H1 (cell line): ENCODE data around the gene CD300LF. TPM values are rescaled to one million over a fixed set of nuclear protein-coding genes. Genes with fewer than 3 reads are reported as not detected.
A peak's percentile ranks its signal among the peaks of the same experiment; 100 is the strongest.

ENCODE experiments used
- CTCF ChIA-PET: fragments of 300-600 bp; sonication (Branson Sonifier 250); formaldehyde crosslinking; loops from one replicate; lab custom pipeline; 2021; ENCODE audit not compliant: partially characterized antibody; lab: Charles Lee
- POLR2A ChIA-PET: fragments of 300-600 bp; sonication (Branson Sonifier 250); formaldehyde crosslinking; loops from one replicate; lab custom pipeline; 2021; ENCODE audit warnings: inconsistent platforms; ENCODE audit not compliant: partially characterized antibody; lab: Charles Lee
- DNase-seq, 2 experiments: peaks; one replicate each; pipeline versions ENCODE4 v3.0.0 to v3.0.0-alpha.2; 2010 to 2022; ENCODE audit warnings: low spot score in 2 of 2, low read depth in 1 of 2, mixed read lengths in 1 of 2
- FAIRE-seq: peaks from 2 replicates; lab custom pipeline; 2011; peaks lifted over from hg19 to GRCh38; lab: Jason Lieb, UNC
- H2AFZ ChIP-seq: 2 replicates; pipeline ENCODE4 v1.8.1; 2012; ENCODE audit warnings: low read length, inconsistent platforms
- H2AK5ac ChIP-seq: 2 replicates; pipeline ENCODE4 v1.6.1; 2013; ENCODE audit warnings: low read depth, low read length
- H2BK120ac ChIP-seq: replicated peaks from 2 replicates; pipeline ENCODE3; 2013; ENCODE audit warnings: low read depth, low read length, inconsistent platforms
- H2BK12ac ChIP-seq: 2 replicates; pipeline ENCODE4 v1.6.1; 2013; ENCODE audit warnings: low read depth, low read length
- H2BK15ac ChIP-seq: 2 replicates; pipeline ENCODE4 v1.6.1; 2013; ENCODE audit warnings: low read length
- H2BK20ac ChIP-seq: 2 replicates; pipeline ENCODE4 v1.6.1; 2013; ENCODE audit warnings: low read length
- H2BK5ac ChIP-seq: 2 replicates; pipeline ENCODE4 v1.6.1; 2013; ENCODE audit warnings: low read depth, low read length
- H3K14ac ChIP-seq: 2 replicates; pipeline ENCODE4 v1.6.1; 2013; ENCODE audit warnings: inconsistent platforms; ENCODE audit not compliant: insufficient read length
- H3K18ac ChIP-seq: 2 replicates; pipeline ENCODE4 v1.6.1; 2013; ENCODE audit warnings: low read length; ENCODE audit errors: extremely low read depth
- H3K23ac ChIP-seq: 2 replicates; pipeline ENCODE4 v1.6.1; 2013; ENCODE audit warnings: inconsistent platforms; ENCODE audit not compliant: insufficient read length
- H3K23me2 ChIP-seq: 2 replicates; pipeline ENCODE4 v1.6.1; 2013; ENCODE audit warnings: low read depth, low read length
- H3K27ac ChIP-seq: 2 replicates; pipeline ENCODE4 v1.6.1; 2011; ENCODE audit warnings: low read depth, low read length, inconsistent platforms
- H3K27me3 ChIP-seq, 4 experiments: replicated peaks in 1 of 4; 1 replicate in 1 of 4; 2 replicates in 3 of 4; pipeline versions ENCODE4 v1.6.1 to v1.8.1; 2011 to 2013; ENCODE audit warnings: low read length in 3 of 4, mild to moderate bottlenecking in 3 of 4, inconsistent platforms in 2 of 4, mixed read lengths in 2 of 4, moderate library complexity in 1 of 4; ENCODE audit not compliant: control insufficient read depth in 3 of 4, insufficient read depth in 3 of 4; ENCODE audit errors: extremely low read depth in 1 of 4
- H3K36me3 ChIP-seq, 4 experiments: 2 replicates each; pipeline versions ENCODE4 v1.6.1 to v1.8.1; 2011 to 2013; ENCODE audit warnings: mild to moderate bottlenecking in 4 of 4, low read length in 3 of 4, moderate library complexity in 2 of 4, control low read depth in 1 of 4, inconsistent platforms in 1 of 4; ENCODE audit not compliant: insufficient read depth in 4 of 4, control insufficient read depth in 2 of 4
- H3K4ac ChIP-seq: replicated peaks from 2 replicates; pipeline ENCODE3; 2013; ENCODE audit warnings: low read length, low read depth, mixed read lengths, inconsistent platforms; ENCODE audit not compliant: insufficient read length
- H3K4me1 ChIP-seq, 4 experiments: replicated peaks in 1 of 4; 1 replicate in 1 of 4; 2 replicates in 3 of 4; pipeline versions ENCODE4 v1.6.1 to v1.8.1; 2011 to 2013; ENCODE audit warnings: low read length in 3 of 4, inconsistent platforms in 2 of 4, mixed read lengths in 1 of 4; ENCODE audit not compliant: insufficient read depth in 4 of 4, control insufficient read depth in 3 of 4
- H3K4me2 ChIP-seq, 2 experiments: 2 replicates each; pipeline versions ENCODE4 v1.6.1 to v1.8.1; 2011 to 2013; ENCODE audit warnings: low read depth in 2 of 2, low read length in 2 of 2, control low read depth in 1 of 2, inconsistent platforms in 1 of 2, mild to moderate bottlenecking in 1 of 2; ENCODE audit not compliant: insufficient read depth in 1 of 2
- H3K4me3 ChIP-seq, 4 experiments: fragments of 200-600, 300-600 bp in 1 of 4; sonication (generic), shearing (Covaris generic), sonication (Bioruptor Twin) in 1 of 4; 2 replicates each; pipeline versions ENCODE4 v1.5.1 to v1.8.1; 2011 to 2016; ENCODE audit warnings: low read length in 4 of 4, low read depth in 3 of 4, control low read depth in 2 of 4, inconsistent platforms in 2 of 4, mild to moderate bottlenecking in 2 of 4, mixed read lengths in 1 of 4, moderate library complexity in 1 of 4; ENCODE audit not compliant: insufficient read depth in 2 of 4; ENCODE audit errors: extremely low read depth in 1 of 4
- H3K56ac ChIP-seq: replicated peaks from 2 replicates; pipeline ENCODE3; 2013; ENCODE audit warnings: low read depth, mild to moderate bottlenecking, mixed read lengths, low read length, inconsistent platforms; ENCODE audit not compliant: insufficient read length
- H3K79me1 ChIP-seq: 2 replicates; pipeline ENCODE4 v1.6.1; 2013; ENCODE audit warnings: low read depth, low read length, control low read depth
- H3K79me2 ChIP-seq, 2 experiments: 2 replicates each; pipeline versions ENCODE4 v1.6.1 to v1.8.1; 2012 to 2013; ENCODE audit warnings: low read length in 2 of 2, mild to moderate bottlenecking in 2 of 2, inconsistent platforms in 1 of 2; ENCODE audit not compliant: insufficient read depth in 2 of 2, control insufficient read depth in 1 of 2
- H3K9ac ChIP-seq, 4 experiments: replicated peaks in 1 of 4; 1 replicate in 1 of 4; 2 replicates in 3 of 4; pipeline versions ENCODE4 v1.6.1 to v1.8.1; 2011 to 2013; ENCODE audit warnings: low read depth in 3 of 4, low read length in 3 of 4, control low read depth in 2 of 4, mild to moderate bottlenecking in 2 of 4, moderate library complexity in 2 of 4, inconsistent platforms in 1 of 4; ENCODE audit errors: extremely low read depth in 1 of 4
- H3K9me3 ChIP-seq, 2 experiments: 2 replicates each; pipeline versions ENCODE4 v1.6.1 to v1.8.1; 2012 to 2013; ENCODE audit warnings: mild to moderate bottlenecking in 2 of 2, moderate library complexity in 2 of 2, control low read depth in 1 of 2, inconsistent platforms in 1 of 2, low read depth in 1 of 2, low read length in 1 of 2, mixed read lengths in 1 of 2; ENCODE audit not compliant: insufficient read depth in 2 of 2
- H4K20me1 ChIP-seq, 2 experiments: replicated peaks in 1 of 2; 2 replicates each; pipeline versions ENCODE3 to v1.8.1; 2011 to 2013; ENCODE audit warnings: inconsistent platforms in 2 of 2, low read length in 2 of 2, mild to moderate bottlenecking in 1 of 2; ENCODE audit not compliant: insufficient read depth in 2 of 2, control insufficient read depth in 1 of 2
- H4K5ac ChIP-seq: 2 replicates; pipeline ENCODE4 v1.6.1; 2013; ENCODE audit warnings: low read length, low read depth, mixed read lengths, inconsistent platforms; ENCODE audit not compliant: insufficient read length
- H4K8ac ChIP-seq: 2 replicates; pipeline ENCODE4 v1.8.0; 2013; ENCODE audit warnings: mild to moderate bottlenecking, moderate library complexity, low read length, inconsistent platforms; ENCODE audit not compliant: insufficient read depth; ENCODE audit errors: extremely low read depth
- H4K91ac ChIP-seq: replicated peaks from 2 replicates; pipeline ENCODE3; 2013; ENCODE audit warnings: low read length, mixed read lengths, inconsistent platforms; ENCODE audit not compliant: insufficient read length
- EP300 ChIP-seq, 2 experiments: IDR thresholded peaks; 1 replicate in 1 of 2; 2 replicates in 1 of 2; pipeline ENCODE4 v1.6.1; 2011 to 2012; ENCODE audit warnings: low read depth in 2 of 2, low read length in 2 of 2, mild to moderate bottlenecking in 2 of 2, borderline replicate concordance in 1 of 2, inconsistent platforms in 1 of 2, moderate library complexity in 1 of 2
- RBBP5 ChIP-seq: IDR thresholded peaks from 2 replicates; pipeline ENCODE4 v1.7.1; 2012; ENCODE audit warnings: low read depth, mild to moderate bottlenecking, inconsistent platforms, low read length, moderate library complexity, borderline replicate concordance
- SIRT6 ChIP-seq: IDR thresholded peaks from one replicate; pipeline ENCODE4 v1.7.1; 2012; ENCODE audit warnings: low read length, inconsistent platforms
- whole genome bisulfite sequencing, 2 experiments: shearing (Covaris generic) in 1 of 2; methylation state at CpG; one replicate each; pipeline versions ENCODE4 v1.1.6 to v1.1.7; 2013 to 2015; ENCODE audit warnings: low lambda C conversion rate in 2 of 2, mixed read lengths in 2 of 2, inconsistent platforms in 1 of 2, low coverage in 1 of 2, missing lambda C conversion rate in 1 of 2; ENCODE audit not compliant: insufficient replicate concordance in 2 of 2, insufficient coverage in 1 of 2, insufficient read length in 1 of 2; ENCODE audit errors: extremely low coverage in 1 of 2, missing lambda C conversion rate in 1 of 2; 5-methylcytosine and 5-hydroxymethylcytosine counted together
- polyA plus RNA-seq, 7 experiments: library from polyadenylated mRNA; depleted of rRNA in 3 of 7; stranded (reverse) in 5 of 7; unstranded in 2 of 7; fragments of >200 nt in 5 of 7; fragments of 200-250 nt in 2 of 7; gene quantifications; 1 replicate in 5 of 7; 2 replicates in 1 of 7; 4 replicates in 1 of 7; pipeline versions ENCODE4 v1.2.1 to v1.2.3, GENCODE V29; 2011 to 2013; ENCODE audit warnings: missing spikeins in 2 of 7, mixed read lengths in 2 of 7
- total RNA-seq: library from RNA; stranded (reverse); fragmentation: NEBNext Ultra II Directional; extraction: Animal tissue kit (Norgen Biotek cat#: 25700); gene quantifications from 2 replicates; pipeline ENCODE4 v1.2.1, GENCODE V29; 2021

The CD300LF gene
- total and polyA plus RNA-seq, 2 of the 8 experiments (the other 6 are each of a cell fraction or from before 2014, with no cell fraction given) = not detected

DNA sequence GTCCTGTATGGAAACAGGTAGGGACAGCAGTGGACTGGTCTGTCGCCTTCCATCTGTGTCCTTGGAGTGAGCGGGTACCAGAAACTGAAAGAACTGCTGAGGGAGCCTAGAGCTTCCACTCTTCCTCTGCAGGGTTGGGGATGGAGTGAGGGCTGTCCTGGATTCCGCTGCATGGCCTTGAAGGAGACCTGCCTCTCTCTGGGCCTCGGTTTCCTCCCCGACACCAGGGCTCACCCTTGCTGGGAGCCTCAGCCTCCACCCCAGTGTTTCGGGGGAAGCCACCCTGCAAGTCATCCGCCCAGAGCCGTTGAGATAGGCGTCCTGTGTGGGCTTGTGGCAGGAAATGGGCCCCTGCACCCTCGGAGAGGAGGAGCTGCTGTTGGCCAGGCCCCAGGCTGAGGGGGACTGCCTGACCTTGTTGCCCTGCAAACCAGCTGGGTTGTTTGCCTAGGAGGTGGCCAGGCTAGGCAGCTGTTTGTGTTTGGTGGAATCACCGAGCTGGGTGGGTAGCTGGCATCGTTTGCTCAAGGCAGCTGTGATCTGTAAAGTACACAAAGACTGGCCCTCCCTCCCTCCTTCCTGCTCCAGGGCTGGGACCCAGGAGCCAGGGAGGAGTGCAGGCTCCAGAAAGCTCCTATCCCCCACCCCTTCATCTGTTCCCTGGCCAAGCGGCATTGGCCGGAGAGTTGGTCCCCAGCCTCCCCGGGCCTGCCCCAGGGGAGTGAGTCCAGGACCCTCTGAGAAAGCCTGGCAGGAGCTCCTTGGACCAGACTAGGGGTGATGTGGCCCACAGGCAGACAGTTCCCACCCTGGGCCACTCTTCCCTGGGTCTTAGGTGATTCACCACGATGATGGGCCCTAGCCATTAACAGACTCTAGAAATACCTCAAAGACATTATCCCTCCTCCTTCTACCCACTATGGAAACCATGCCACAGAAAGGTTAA, 25.6 kb upstream of the CD300LF start:
- Histone ChIP-seq H3K56ac (no peak overlapping the region), H3K4me1 (peaks cover 5 to 18% (median 11%) of the 10 kb centered on the region in 4 experiments), H4K91ac (peak overlapping the region; percentile 68), H2AFZ (peak overlapping the region; percentile 57; the same call in 1 of the 2 replicates), H3K27ac (no peak overlapping the region), H2BK20ac (no peak overlapping the region), H2AK5ac (0 out of 2 replicates have a peak overlapping the region, but pooled peaks have one; percentile 16), H3K79me2 (no peaks in the 10 kb centered on the region), H4K5ac (no peak overlapping the region), H3K9me3 (no peaks in the 10 kb centered on the region), H3K4ac (peak overlapping the region; percentile 61), H2BK12ac (peak overlapping the region; percentile 90; the same call in 1 of the 2 replicates), H3K27me3 (peaks cover 0 to 8% (median 2%) of the 10 kb centered on the region in 4 experiments; a peak in 4 of 7 replicates), H4K8ac (peak overlapping the region; percentile 22), H3K9ac (no peak overlapping the region), H3K18ac (peak overlapping the region; percentile 71), H3K14ac (no peak overlapping the region), H4K20me1 (peaks cover 0 to 2% of the 10 kb centered on the region in 2 experiments), H3K4me2 (peak overlapping the region; percentile 73 to 84), H3K79me1 (no peaks in the 10 kb centered on the region), H3K23me2 (peaks cover 12% of the 10 kb centered on the region; the same call in 1 of the 2 replicates), H2BK15ac (no peak overlapping the region), H3K23ac (no peak overlapping the region), H2BK5ac (peak overlapping the region; percentile 48; the same call in 1 of the 2 replicates), H3K4me3 (peak overlapping the region; percentile 55 to 75 (median 64); a peak in 7 of 8 replicates), H3K36me3 (no peaks in the 10 kb centered on the region), H2BK120ac (peak overlapping the region; percentile 26)
- ChIA-PET CTCF (interaction anchor here (0.6 to 5.7 kb wide), 42 partner anchors 7 to 172 kb away, joined by 3 to 81 read pairs (median 8); partner anchors contain the start of gene NAT9), POLR2A (interaction anchor here (0.6 to 4.6 kb wide), 7 partner anchors 11 to 83 kb away, joined by 3 to 60 read pairs (median 5); partner anchors contain the start of gene NHERF1)
- no peak for DNase-seq
- no peak for FAIRE-seq
- TF ChIP-seq RBBP5 (no peak), EP300 (IDR thresholded peaks at IDR 0.05; ENCODE audit: borderline replicate concordance in 1 of 2, low read depth in 2 of 2, low read length in 2 of 2) (no peak), SIRT6 (no peak)
- WGBS, 2 experiments = 80% methylated on average over 13 of the region's 16 CpGs; no CpG with 5 or more reads in 1 of the 2 experiments
